GM13976 (cell line): Measurements from ENCODE around the gene ACTR3C.
A peak's percentile ranks its signal among the peaks of the same experiment; 100 is the strongest.

ENCODE experiments used
- DNase-seq: peaks from one replicate; pipeline ENCODE4 v3.0.0; 2012; ENCODE audit warnings: low spot score
- CTCF ChIP-seq: IDR thresholded peaks from 2 replicates; pipeline ENCODE4 v1.5.1; 2012; ENCODE audit warnings: borderline replicate concordance, mild to moderate bottlenecking; ENCODE audit not compliant: insufficient read depth; ENCODE audit errors: extremely low read depth, missing control alignments, control extremely low read depth
- in situ Hi-C: fragments of 300-500 bp; cut with MboI; formaldehyde crosslinking; loops from one replicate; pipeline ENCODE4 v1.12.0; 2022; ENCODE audit warnings: low sequenced_read_pairs, mixed read lengths, inconsistent platforms; ENCODE audit not compliant: unreplicated experiment

ACTR3C gene

GRCh38 chr7:150330211-150330885 lies 7.0 kb upstream of the ACTR3C start:
- peak; percentile 20 for DNase-seq
- in situ Hi-C loops, result no loop called here
- no peak for TF ChIP-seq CTCF

- in situ Hi-C loops, result no loop called here
- TF ChIP-seq CTCF, result no peak
- no peak for DNase-seq
These were observed 6.2 kb upstream of the ACTR3C start for GRCh38 chr7:150329331-150330120.

GRCh38 chr7:150327308-150327707 lies 4.0 kb upstream of the ACTR3C start:
- in situ Hi-C loops, result no loop called here
- no peak for DNase-seq
- TF ChIP-seq CTCF, result no peak

- no peak for DNase-seq
- in situ Hi-C loops, result no loop called here
- TF ChIP-seq CTCF, result no peak
These were observed 3.4 kb upstream of the ACTR3C start for GRCh38 chr7:150326657-150327268.

- in situ Hi-C loops, result no loop called here
- no peak for TF ChIP-seq CTCF
These were observed 2.6 kb upstream of the ACTR3C start for GRCh38 chr7:150325901-150326300.

GRCh38 chr7:150325110-150325611 lies 1.8 kb upstream of the ACTR3C start:
- in situ Hi-C loops, result no loop called here
- TF ChIP-seq CTCF, result no peak
- no peak for DNase-seq

More at GRCh38 chr7:150325901-150326300, 2.6 kb upstream of the ACTR3C start:
- DNase-seq, result no peak
